Activated CD4-positive, alpha-beta T cell treated with anti-CD3 and anti-CD28 coated beads for 36 hours (primary cell): ENCODE measurements around the gene HMG20A. TPM values are rescaled to one million over a fixed set of nuclear protein-coding genes. Genes with fewer than 3 reads are reported as not detected.

ENCODE experiments used
- ATAC-seq: fragments of 200-7000 bp; cut with Tn5 transposase; one replicate; pipeline ENCODE4 v1.10.0; 2021; ENCODE audit warnings: mild to moderate bottlenecking, moderate library complexity
- CTCF ChIA-PET: fragments of 350-600 bp; sonication (Branson Sonifier 250); formaldehyde crosslinking; loops from one replicate; lab custom pipeline; 2021; ENCODE audit warnings: antibody characterized with exemption; lab: Charles Lee
- POLR2A ChIA-PET: fragments of 350-600 bp; sonication (Branson Sonifier 250); formaldehyde crosslinking; loops from one replicate; lab custom pipeline; 2021; ENCODE audit warnings: antibody characterized with exemption, inconsistent platforms; lab: Charles Lee
- DNase-seq: peaks from one replicate; pipeline ENCODE4 v3.0.0-alpha.2; 2020
- H3K27ac Mint-ChIP-seq: one replicate; pipeline ENCODE4 v1.8.0; 2021; ENCODE audit warnings: mixed read lengths
- H3K27me3 Mint-ChIP-seq: one replicate; pipeline ENCODE4 v1.8.0; 2021; ENCODE audit warnings: mixed read lengths
- H3K36me3 Mint-ChIP-seq: one replicate; pipeline ENCODE4 v1.8.0; 2021; ENCODE audit warnings: low read depth, mixed read lengths
- H3K4me1 Mint-ChIP-seq: one replicate; pipeline ENCODE4 v1.8.0; 2021; ENCODE audit warnings: mixed read lengths
- H3K4me3 Mint-ChIP-seq: one replicate; pipeline ENCODE4 v1.8.0; 2021; ENCODE audit warnings: mild to moderate bottlenecking, moderate library complexity, mixed read lengths
- H3K9me3 Mint-ChIP-seq: one replicate; pipeline ENCODE4 v1.8.0; 2021; ENCODE audit warnings: low read depth, mixed read lengths
- intact Hi-C, 2 experiments: fragments of 100-400 bp; cut with DNase I in 1 of 2; cut with micrococcal nuclease in 1 of 2; formaldehyde crosslinking; loops; one replicate each; pipeline versions ENCODE4 v1.14.2 to v1.15.1; 2022 to 2024; cut with DNase I, micrococcal nuclease
- total RNA-seq, 2 experiments: library from RNA; stranded (reverse); gene quantifications; one replicate each; pipeline ENCODE4 v1.2.3, GENCODE V29; 2021

Gene HMG20A
- total RNA-seq, 2 experiments from 2014 or later: 45.9 to 59.1 TPM

DNA sequence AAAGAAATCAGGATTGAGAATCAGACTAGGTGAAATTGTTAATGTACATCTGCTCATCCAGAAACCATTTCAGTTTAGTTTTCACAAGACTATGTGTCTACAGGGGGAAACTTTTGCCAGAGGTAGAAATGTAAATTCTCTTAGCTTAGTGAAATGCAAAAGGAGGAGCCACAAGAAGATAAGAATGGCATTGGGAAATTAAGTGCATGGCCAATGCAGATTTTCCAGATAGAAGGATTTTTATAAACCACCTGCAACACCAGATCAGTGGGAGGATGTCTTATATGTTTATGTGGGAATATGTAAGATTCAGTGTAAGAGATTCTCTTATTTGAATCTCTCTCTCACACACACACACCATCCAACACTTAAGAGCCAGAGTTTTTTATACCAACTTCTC lies 67.2 kb downstream of the HMG20A start:
- H3K4me3 Mint-ChIP-seq: no peak overlapping the region
- ChIA-PET CTCF (interaction anchor here (0.7 to 2.3 kb wide), 4 partner anchors 9 to 56 kb away, joined by 3 to 8 read pairs (median 6); no protein-coding TSS in a partner anchor), POLR2A (no interaction called here)
- intact Hi-C loops: no loop called here
- DNase-seq (no peak), ATAC-seq (no peak)
- no peaks in the 10 kb centered on the region for H3K27me3 Mint-ChIP-seq
- peaks cover 27% of the 10 kb centered on the region for H3K4me1 Mint-ChIP-seq
- H3K27ac Mint-ChIP-seq: no peak overlapping the region
- no peaks in the 10 kb centered on the region for H3K9me3 Mint-ChIP-seq
- H3K36me3 Mint-ChIP-seq: peaks cover 23% of the 10 kb centered on the region

DNA sequence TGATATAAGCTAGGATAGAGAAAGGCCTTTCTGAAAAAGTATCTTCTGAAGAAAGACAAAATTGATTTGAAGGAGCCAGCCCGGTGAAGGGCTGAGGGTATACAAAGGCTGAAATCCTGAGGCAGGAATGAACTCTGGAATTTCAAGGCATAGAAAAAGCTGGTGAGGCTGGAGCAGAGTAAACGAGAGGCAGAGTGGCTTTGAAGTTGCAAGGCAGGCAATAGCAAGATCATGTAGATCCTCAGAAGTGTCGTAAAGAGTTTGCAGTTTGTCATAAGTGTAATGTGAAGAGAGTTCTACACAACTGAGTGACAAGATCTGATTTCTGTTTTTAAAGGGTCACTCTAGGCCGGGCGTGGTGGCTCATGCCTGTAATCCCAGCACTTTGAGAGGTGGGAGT lies 69.0 kb downstream of the HMG20A start:
- intact Hi-C loops: loop anchor here in 1 of 2 experiments (10.0 kb wide), 1 partner anchor 65 kb away; the partner anchor contains the start of genes HMG20A and PEAK1
- no peak overlapping the region for H3K27ac Mint-ChIP-seq
- H3K27me3 Mint-ChIP-seq: no peaks in the 10 kb centered on the region
- no peaks in the 10 kb centered on the region for H3K9me3 Mint-ChIP-seq
- ChIA-PET CTCF (interaction anchor here (0.7 kb wide), 1 partner anchor 371 kb away, joined by 3 read pairs; no protein-coding TSS in a partner anchor), POLR2A (no interaction called here)
- DNase-seq: no peak
- ATAC-seq: no peak
- H3K4me1 Mint-ChIP-seq: peaks cover 40% of the 10 kb centered on the region
- peaks cover 14% of the 10 kb centered on the region for H3K36me3 Mint-ChIP-seq
- no peak overlapping the region for H3K4me3 Mint-ChIP-seq

DNA sequence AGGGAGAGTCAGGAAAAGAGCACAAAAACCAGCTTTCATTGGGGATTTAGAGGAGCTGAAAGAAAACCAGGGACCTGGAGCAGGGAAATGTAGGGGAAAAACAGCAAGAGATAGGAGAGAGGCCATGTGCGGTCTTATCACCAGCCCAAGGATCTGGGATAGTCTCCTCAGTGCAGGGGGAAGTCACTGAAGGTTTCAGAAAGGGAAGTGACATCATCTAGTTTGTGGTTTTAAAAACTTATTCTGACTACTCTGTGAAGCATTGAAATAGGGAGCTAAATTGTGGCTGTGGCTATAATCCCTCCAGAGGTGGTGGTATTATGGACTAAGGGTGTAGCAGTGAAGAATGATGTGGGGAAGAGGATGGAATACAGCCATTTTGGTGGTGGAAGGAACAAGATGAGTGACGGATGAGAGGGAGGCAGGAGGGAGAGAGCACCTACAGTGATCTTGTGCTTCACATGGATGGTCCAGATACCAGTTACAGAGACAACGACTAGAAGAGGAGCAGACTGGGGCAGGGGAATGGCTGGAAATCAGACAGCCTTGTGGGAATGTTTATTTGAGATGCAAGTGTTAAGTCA lies 72.7 kb downstream of the HMG20A start:
- Mint-ChIP-seq H3K36me3 (no peaks in the 10 kb centered on the region), H3K4me1 (peaks cover 22% of the 10 kb centered on the region), H3K27ac (peak overlapping the region; percentile 58), H3K9me3 (no peaks in the 10 kb centered on the region), H3K27me3 (no peaks in the 10 kb centered on the region), H3K4me3 (no peak overlapping the region)
- DNase-seq (no peak), ATAC-seq (peak; percentile 93)
- POLR2A ChIA-PET: no interaction called here
- intact Hi-C loops: loop anchor here (2.0 to 10.0 kb wide), 2 partner anchors 69 to 73 kb away; partner anchors contain the start of genes HMG20A (in 2 of the 2) and PEAK1 (in 2 of the 2)
- CTCF ChIA-PET: interaction anchor here (1.0 to 2.0 kb wide), 4 partner anchors 11 to 374 kb away, joined by 5 to 8 read pairs (median 6); no protein-coding TSS in a partner anchor

DNA sequence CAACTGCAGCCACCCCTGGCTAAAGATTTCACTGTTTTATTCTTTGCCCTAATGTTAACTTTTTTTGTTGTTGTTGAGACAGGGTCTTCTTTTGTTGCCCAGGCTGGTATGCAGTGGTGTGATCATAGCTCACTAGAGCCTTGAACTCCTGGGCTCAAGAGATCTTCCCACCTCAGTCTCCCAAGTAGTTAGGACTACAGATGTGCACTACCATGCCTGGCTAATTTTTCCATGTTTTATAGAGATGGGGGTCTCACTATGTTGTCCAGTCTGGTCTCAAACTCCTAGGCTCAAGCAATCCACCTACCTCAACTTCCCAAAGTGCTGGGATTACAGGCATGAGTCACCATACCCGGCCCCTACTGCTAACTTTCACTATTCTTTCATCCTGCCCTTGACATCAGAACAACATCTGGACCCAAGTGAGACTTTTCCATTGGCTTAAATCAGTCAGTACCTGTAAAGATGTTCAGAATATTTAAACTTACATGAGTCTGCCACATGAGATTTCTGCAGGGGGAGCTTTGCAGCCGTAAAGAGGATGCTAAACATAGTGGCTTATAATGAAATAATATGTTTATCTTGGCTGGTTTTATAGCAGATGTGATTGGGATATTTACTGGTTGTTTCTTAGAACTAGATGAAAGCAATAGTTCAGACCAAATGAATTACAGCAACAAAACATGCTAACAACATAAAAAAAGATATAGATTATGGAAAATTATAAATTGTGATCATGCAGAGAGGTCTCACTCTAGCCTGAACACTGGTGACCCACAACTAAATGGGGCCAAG lies 73.6 kb downstream of the HMG20A start:
- DNase-seq: no peak
- no peaks in the 10 kb centered on the region for H3K27me3 Mint-ChIP-seq
- ATAC-seq: no peak
- peak overlapping the region; percentile 9 for H3K27ac Mint-ChIP-seq
- CTCF ChIA-PET: interaction anchor here (1.0 to 3.0 kb wide), 5 partner anchors 12 to 387 kb away, joined by 5 to 27 read pairs (median 7); no protein-coding TSS in a partner anchor
- H3K4me3 Mint-ChIP-seq: no peak overlapping the region
- H3K9me3 Mint-ChIP-seq: no peaks in the 10 kb centered on the region
- POLR2A ChIA-PET: no interaction called here
- intact Hi-C loops: loop anchor here in 1 of 2 experiments (10.0 kb wide), 1 partner anchor 69 kb away; the partner anchor contains the start of genes HMG20A and PEAK1
- peaks cover 21% of the 10 kb centered on the region for H3K4me1 Mint-ChIP-seq
- H3K36me3 Mint-ChIP-seq: no peaks in the 10 kb centered on the region

DNA sequence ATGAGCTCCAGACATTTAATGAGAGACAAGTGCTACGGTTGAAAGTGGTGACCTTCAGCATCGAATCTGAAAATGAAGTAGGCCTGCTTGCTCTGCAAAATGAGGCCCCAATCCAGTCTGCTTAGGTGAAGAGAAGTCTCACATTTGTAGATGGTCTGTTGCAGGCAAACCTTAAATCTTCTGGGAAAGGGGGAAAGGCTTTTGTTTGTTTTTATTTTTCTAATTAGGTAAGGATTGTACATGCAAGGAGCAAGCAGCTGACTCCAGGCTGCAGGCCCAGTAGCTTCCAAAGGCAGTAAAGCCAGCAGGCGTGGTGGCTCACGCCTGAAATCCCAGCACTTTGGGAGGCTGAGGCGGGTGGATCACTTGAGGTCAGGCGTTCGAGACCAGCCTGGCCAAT lies 74.3 kb downstream of the HMG20A start:
- no peak for DNase-seq
- no peak overlapping the region for H3K27ac Mint-ChIP-seq
- H3K36me3 Mint-ChIP-seq: no peaks in the 10 kb centered on the region
- H3K27me3 Mint-ChIP-seq: no peaks in the 10 kb centered on the region
- intact Hi-C loops: loop anchor here in 1 of 2 experiments (5.0 to 10.0 kb wide), 2 partner anchors 70 to 523 kb away; partner anchors contain the start of genes HMG20A and PEAK1
- no peak for ATAC-seq
- ChIA-PET POLR2A (no interaction called here), CTCF (interaction anchor here (0.6 to 3.0 kb wide), 3 partner anchors 376 to 389 kb away, joined by 3 to 27 read pairs (median 7); no protein-coding TSS in a partner anchor)
- no peaks in the 10 kb centered on the region for H3K9me3 Mint-ChIP-seq
- no peak overlapping the region for H3K4me3 Mint-ChIP-seq
- peaks cover 21% of the 10 kb centered on the region for H3K4me1 Mint-ChIP-seq

DNA sequence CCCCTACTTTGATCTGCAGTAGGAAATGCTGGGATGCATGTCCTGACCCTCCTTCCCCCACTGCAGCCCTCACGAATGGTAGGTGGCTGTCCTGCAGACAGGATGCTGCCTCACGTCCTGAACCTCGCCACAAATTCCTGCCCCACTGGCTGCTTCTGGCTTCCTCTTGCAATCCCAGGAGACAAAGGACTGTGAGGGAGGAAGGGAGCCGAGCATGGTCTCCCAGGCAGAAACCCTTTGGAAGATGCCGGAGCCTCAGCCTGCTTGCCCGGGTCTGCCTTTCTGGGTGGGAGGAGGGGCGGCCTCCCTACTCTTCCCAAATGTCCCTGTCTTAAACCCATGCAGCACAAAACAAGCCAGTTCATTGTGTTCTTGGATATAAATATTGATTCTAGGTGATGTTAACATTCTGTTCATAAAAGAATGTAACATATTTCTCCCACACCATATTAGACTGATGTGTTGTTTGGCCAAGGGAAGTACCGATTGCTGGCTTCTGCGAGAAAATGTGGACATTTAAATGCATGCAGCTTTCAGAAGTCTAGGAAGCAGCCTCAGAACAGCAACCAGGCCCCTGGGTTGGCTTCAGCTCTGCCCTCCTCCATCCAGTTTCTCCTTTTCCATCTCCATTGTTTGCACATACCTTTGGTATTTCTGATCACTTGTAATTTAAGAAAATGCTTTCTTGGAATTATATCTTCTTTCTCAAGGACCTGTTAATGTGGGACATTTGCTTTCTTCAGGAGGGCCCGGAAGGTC lies 75.3 kb downstream of the HMG20A start:
- Mint-ChIP-seq H3K9me3 (no peaks in the 10 kb centered on the region), H3K36me3 (no peaks in the 10 kb centered on the region), H3K27ac (no peak overlapping the region), H3K4me1 (peaks cover 17% of the 10 kb centered on the region), H3K4me3 (no peak overlapping the region), H3K27me3 (no peaks in the 10 kb centered on the region)
- ATAC-seq: no peak
- ChIA-PET POLR2A (no interaction called here), CTCF (interaction anchor here (0.7 to 3.0 kb wide), 11 partner anchors 9 to 644 kb away, joined by 3 to 27 read pairs (median 7); no protein-coding TSS in a partner anchor)
- intact Hi-C loops: loop anchor here (1.0 to 10.0 kb wide), 7 partner anchors 71 to 524 kb away; partner anchors contain the start of genes HMG20A (in 1 of the 2) and PEAK1 (in 1 of the 2)
- no peak for DNase-seq

DNA sequence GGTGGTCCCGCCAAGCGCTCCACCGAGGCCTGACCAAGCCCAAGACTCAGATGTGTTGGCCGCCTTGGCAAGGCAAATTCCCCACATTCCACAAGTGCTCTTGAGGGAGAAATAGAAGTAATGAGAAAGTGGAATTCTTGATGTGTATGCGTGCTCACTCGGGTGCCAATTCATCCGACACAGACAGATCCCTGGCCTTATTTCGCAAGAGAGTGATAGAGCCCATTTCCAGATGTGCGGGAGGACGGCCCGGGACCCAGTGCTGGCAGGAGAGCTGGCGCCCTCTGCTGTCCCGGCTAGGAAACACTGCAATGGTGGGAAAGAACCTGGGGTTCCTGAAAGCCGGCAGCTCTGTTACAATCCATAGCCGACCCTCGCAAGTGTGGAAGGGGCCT lies 76.0 kb downstream of the HMG20A start:
- H3K36me3 Mint-ChIP-seq: no peaks in the 10 kb centered on the region
- ChIA-PET CTCF (interaction anchor here (0.6 to 3.0 kb wide), 26 partner anchors 9 to 1053 kb away, joined by 3 to 27 read pairs (median 4); no protein-coding TSS in a partner anchor), POLR2A (no interaction called here)
- no peak overlapping the region for H3K27ac Mint-ChIP-seq
- no peaks in the 10 kb centered on the region for H3K27me3 Mint-ChIP-seq
- no peak overlapping the region for H3K4me3 Mint-ChIP-seq
- ATAC-seq: peak; percentile 66
- intact Hi-C loops: loop anchor here (1.0 to 10.0 kb wide), 7 partner anchors 72 to 524 kb away; partner anchors contain the start of genes HMG20A (in 1 of the 2) and PEAK1 (in 1 of the 2)
- peak; percentile 86 for DNase-seq
- H3K4me1 Mint-ChIP-seq: peaks cover 17% of the 10 kb centered on the region
- H3K9me3 Mint-ChIP-seq: no peaks in the 10 kb centered on the region

DNA sequence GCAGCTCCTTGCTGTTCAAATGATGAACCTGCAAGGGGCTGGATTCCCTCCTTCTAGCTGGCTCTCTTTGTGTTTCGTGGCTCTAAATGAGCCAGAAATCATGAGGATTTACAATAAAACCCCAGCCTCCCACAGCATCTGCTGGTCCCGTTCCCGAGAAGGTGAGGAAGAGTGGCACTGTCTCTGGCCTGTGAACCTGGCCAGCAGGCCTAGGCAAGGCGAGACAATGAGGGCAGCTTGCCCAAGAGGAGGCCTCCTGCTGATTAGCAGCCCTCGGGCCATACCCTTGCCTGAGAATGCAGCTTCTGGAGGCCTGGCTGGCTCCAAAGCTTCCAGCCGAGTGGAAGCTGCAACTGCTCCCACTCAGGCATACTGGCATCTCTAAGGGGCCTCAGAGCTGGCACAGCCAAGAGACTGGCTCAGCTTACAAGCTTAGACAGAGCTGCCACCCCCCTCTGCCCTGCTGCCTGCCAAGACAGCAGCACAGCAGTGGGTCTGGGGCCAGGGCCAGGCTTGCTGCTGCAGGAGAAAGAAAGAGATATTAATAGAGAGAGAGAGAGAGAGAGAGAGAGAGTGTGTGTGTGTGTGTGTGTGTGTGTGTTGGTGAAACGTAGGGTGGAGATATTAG lies 76.5 kb downstream of the HMG20A start:
- H3K4me1 Mint-ChIP-seq: peaks cover 17% of the 10 kb centered on the region
- intact Hi-C loops: loop anchor here (1.0 to 10.0 kb wide), 5 partner anchors 72 to 525 kb away; partner anchors contain the start of genes HMG20A (in 1 of the 2) and PEAK1 (in 1 of the 2)
- DNase-seq: no peak
- ChIA-PET POLR2A (no interaction called here), CTCF (interaction anchor here (0.6 to 3.0 kb wide), 27 partner anchors 9 to 1054 kb away, joined by 3 to 27 read pairs (median 4); no protein-coding TSS in a partner anchor)
- H3K9me3 Mint-ChIP-seq: no peaks in the 10 kb centered on the region
- no peaks in the 10 kb centered on the region for H3K27me3 Mint-ChIP-seq
- H3K36me3 Mint-ChIP-seq: no peaks in the 10 kb centered on the region
- no peak overlapping the region for H3K4me3 Mint-ChIP-seq
- no peak overlapping the region for H3K27ac Mint-ChIP-seq
- no peak for ATAC-seq

DNA sequence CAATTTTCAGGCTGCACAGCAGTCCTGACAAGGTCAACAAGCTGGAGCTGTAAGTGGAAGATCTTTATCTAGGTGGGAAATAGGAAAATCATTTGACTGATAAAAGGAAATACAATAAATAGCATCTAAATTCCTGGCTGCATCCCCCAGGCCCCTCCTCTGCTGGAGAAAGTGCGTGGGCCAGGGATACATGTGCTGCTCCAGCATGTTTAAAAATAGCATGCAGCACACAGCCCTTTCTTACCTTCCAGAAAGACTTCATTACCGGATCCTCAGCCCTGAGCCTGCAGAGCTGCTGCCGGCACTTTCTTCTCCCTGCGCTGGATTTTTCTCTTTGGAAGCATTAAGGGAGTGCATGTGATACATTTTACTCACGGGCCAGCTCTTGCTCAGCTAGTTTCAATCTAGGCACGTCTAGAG lies 77.3 kb downstream of the HMG20A start:
- no peak for ATAC-seq
- H3K27ac Mint-ChIP-seq: no peak overlapping the region
- ChIA-PET POLR2A (no interaction called here), CTCF (interaction anchor here (0.7 to 2.0 kb wide), 6 partner anchors 10 to 315 kb away, joined by 3 to 10 read pairs (median 7); no protein-coding TSS in a partner anchor)
- intact Hi-C loops: loop anchor here (1.0 to 10.0 kb wide), 5 partner anchors 73 to 526 kb away; partner anchors contain the start of genes HMG20A (in 1 of the 2) and PEAK1 (in 1 of the 2)
- no peak overlapping the region for H3K4me3 Mint-ChIP-seq
- H3K36me3 Mint-ChIP-seq: no peaks in the 10 kb centered on the region
- H3K9me3 Mint-ChIP-seq: no peaks in the 10 kb centered on the region
- H3K4me1 Mint-ChIP-seq: peaks cover 13% of the 10 kb centered on the region
- no peak for DNase-seq
- no peaks in the 10 kb centered on the region for H3K27me3 Mint-ChIP-seq
